ENCODE measurements around the gene TRPV4. TPM values are rescaled to one million over a fixed set of nuclear protein-coding genes. Genes with fewer than 3 reads are reported as not detected.
A peak's percentile ranks its signal among the peaks of the same experiment; 100 is the strongest.

The TRPV4 gene
- total RNA-seq = not detected

- peaks cover 4% of the 10 kb centered on the region for H3K4me1 Mint-ChIP-seq (ENCODE audit: low read depth)
- no peaks in the 10 kb centered on the region for H3K9me3 Mint-ChIP-seq
- H3K4me3 Mint-ChIP-seq = no peak within 1 kb of the TSS
- H3K27me3 Mint-ChIP-seq (ENCODE audit: low read depth) = peaks cover 47% of the 10 kb centered on the region
- no peak for ATAC-seq
- DNase-seq = no peak
- H3K36me3 Mint-ChIP-seq (ENCODE audit: insufficient read depth) = no peaks in the 10 kb centered on the region
Observed at GRCh38 chr12:109833307-109834189, at the start of gene TRPV4. Gene TRPV4 (minus strand): TSS chr12:109833398. CDS start chr12:109814796, 18,602 bp downstream.

GRCh38 chr12:109881752-109882151 lies 48.6 kb upstream of the TRPV4 start:
- Mint-ChIP-seq H3K9me3 (no peaks in the 10 kb centered on the region), H3K27me3 (ENCODE audit: low read depth) (no peaks in the 10 kb centered on the region), H3K36me3 (ENCODE audit: insufficient read depth) (no peaks in the 10 kb centered on the region), H3K4me3 (peak overlapping the region; percentile 84), H3K4me1 (ENCODE audit: low read depth) (peaks cover 41% of the 10 kb centered on the region)
- no peak for DNase-seq
- ATAC-seq = no peak

DNA sequence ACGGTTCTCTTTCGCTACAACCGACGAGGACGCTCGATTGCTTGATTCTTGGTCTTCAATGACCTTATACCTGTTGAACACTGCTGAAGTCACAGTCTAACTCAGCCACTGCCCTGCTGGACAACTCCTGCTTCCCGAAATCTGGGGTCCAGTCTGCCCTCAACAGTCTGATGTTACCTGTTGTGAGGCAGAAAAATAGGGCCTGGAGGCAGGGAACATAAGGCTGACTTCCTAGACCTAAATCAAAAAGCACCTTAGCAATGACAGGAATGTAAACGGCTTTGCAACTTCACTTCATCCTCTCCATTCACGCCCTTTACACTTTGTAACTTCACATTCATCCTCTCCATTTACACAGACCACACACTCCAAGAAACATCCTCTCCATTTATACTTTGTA lies 47.7 kb upstream of the TRPV4 start:
- H3K4me3 Mint-ChIP-seq = peak overlapping the region; percentile 84
- H3K36me3 Mint-ChIP-seq (ENCODE audit: insufficient read depth) = no peaks in the 10 kb centered on the region
- H3K9me3 Mint-ChIP-seq = no peaks in the 10 kb centered on the region
- ATAC-seq (no peak), DNase-seq (no peak)
- H3K4me1 Mint-ChIP-seq (ENCODE audit: low read depth) = peaks cover 46% of the 10 kb centered on the region
- no peaks in the 10 kb centered on the region for H3K27me3 Mint-ChIP-seq (ENCODE audit: low read depth)

GRCh38 chr12:109880043-109880931 lies 47.1 kb upstream of the TRPV4 start, which contains the start of gene GLTP:
Gene GLTP (minus strand): TSS chr12:109880541. CDS start chr12:109880374, 167 bp downstream.
- peaks cover 52% of the 10 kb centered on the region for H3K4me1 Mint-ChIP-seq (ENCODE audit: low read depth)
- no peaks in the 10 kb centered on the region for H3K27me3 Mint-ChIP-seq (ENCODE audit: low read depth)
- peaks cover 2% of the 10 kb centered on the region for H3K36me3 Mint-ChIP-seq (ENCODE audit: insufficient read depth)
- H3K4me3 Mint-ChIP-seq = peak within 1 kb of the TSS; percentile 96
- ATAC-seq (peak; percentile 97 to 98), DNase-seq (peak; percentile 87)
- no peaks in the 10 kb centered on the region for H3K9me3 Mint-ChIP-seq

DNA sequence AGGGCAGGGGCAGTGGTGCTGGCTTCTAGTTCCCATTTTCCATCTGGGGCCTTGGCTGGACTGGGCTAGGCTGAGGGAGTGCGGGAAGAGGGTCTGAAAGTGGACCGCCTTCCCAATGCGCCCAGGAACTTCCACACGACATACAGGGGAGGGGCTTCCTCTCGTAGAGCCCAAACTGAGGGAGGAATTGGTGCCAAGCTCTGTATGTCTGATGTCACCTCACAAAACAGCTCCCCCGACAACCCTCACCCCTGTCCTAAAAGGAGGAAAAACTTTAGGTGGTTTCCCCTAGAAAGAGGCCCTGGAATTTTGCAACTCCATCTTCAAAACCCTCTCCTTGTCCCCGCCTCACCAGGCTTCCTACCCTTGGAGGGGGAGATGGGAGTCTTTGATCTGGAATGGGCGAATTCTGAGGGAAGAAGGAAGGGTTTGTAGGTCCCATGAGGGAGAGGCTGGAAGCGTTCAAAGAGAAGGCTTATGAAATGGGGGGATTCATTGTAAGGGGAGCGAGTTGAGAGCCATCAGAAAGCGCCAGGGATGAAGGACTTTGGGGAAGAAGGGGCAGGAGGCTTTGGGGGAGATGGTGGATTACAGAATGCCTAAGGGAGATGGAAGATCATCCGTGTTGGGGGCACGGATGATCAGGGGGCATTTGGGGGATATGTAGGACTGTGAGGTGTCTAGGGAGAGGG lies 46.3 kb upstream of the TRPV4 start:
- Mint-ChIP-seq H3K36me3 (ENCODE audit: insufficient read depth) (peaks cover 2% of the 10 kb centered on the region), H3K4me1 (ENCODE audit: low read depth) (peaks cover 58% of the 10 kb centered on the region), H3K27me3 (ENCODE audit: low read depth) (no peaks in the 10 kb centered on the region), H3K9me3 (no peaks in the 10 kb centered on the region), H3K4me3 (peak overlapping the region; percentile 96)
- ATAC-seq = no peak
- no peak for DNase-seq

DNA sequence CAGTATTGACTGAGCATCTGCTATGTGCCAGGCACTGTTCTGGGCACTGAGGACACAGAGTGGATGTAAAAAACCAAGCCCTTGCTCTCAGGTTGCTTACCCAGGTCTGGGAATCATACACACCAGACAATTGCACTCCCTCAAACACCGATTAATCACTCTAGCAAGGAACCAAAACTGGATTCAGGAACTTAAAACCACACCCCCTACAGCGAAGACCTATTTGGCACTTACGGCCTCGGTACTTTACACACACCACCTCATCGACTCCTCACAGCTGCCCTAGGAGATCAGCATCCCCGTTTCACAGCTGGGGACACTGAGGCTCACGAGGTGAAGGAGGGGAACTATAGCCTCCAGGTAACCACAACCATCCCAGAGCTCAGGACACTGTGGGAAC lies 45.6 kb upstream of the TRPV4 start:
- H3K36me3 Mint-ChIP-seq (ENCODE audit: insufficient read depth) = peaks cover 2% of the 10 kb centered on the region
- no peak for DNase-seq
- peaks cover 58% of the 10 kb centered on the region for H3K4me1 Mint-ChIP-seq (ENCODE audit: low read depth)
- no peaks in the 10 kb centered on the region for H3K27me3 Mint-ChIP-seq (ENCODE audit: low read depth)
- ATAC-seq = no peak
- no peaks in the 10 kb centered on the region for H3K9me3 Mint-ChIP-seq
- peak overlapping the region; percentile 96 for H3K4me3 Mint-ChIP-seq

DNA sequence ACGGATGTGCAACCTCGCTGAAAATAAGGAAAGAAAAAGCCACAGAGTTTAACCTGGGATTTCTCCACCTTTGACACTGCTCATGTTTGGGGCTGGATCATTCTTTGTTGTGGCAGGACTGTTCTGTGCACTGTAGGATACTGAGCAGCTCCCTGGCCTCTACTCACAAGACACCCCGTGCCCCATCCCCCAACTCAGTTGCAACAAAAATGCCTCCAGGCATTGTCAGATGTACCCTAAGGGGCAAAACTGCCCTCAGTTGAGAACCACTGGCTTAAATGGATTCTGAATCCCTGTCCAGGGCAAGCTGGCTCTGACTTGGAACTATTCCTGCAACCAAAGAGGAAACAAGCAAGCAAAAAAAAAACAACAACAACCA lies 45.0 kb upstream of the TRPV4 start:
- Mint-ChIP-seq H3K4me3 (peak overlapping the region; percentile 96), H3K36me3 (ENCODE audit: insufficient read depth) (peaks cover 2% of the 10 kb centered on the region), H3K27me3 (ENCODE audit: low read depth) (no peaks in the 10 kb centered on the region), H3K4me1 (ENCODE audit: low read depth) (peaks cover 58% of the 10 kb centered on the region), H3K9me3 (no peaks in the 10 kb centered on the region)
- DNase-seq (no peak), ATAC-seq (no peak)

- DNase-seq (no peak), ATAC-seq (no peak)
- Mint-ChIP-seq H3K4me1 (ENCODE audit: low read depth) (peaks cover 58% of the 10 kb centered on the region), H3K9me3 (no peaks in the 10 kb centered on the region), H3K4me3 (peak overlapping the region; percentile 47), H3K27me3 (ENCODE audit: low read depth) (no peaks in the 10 kb centered on the region), H3K36me3 (ENCODE audit: insufficient read depth) (peaks cover 5% of the 10 kb centered on the region)
Observed at GRCh38 chr12:109877504-109878246, 44.5 kb upstream of the TRPV4 start.

DNA sequence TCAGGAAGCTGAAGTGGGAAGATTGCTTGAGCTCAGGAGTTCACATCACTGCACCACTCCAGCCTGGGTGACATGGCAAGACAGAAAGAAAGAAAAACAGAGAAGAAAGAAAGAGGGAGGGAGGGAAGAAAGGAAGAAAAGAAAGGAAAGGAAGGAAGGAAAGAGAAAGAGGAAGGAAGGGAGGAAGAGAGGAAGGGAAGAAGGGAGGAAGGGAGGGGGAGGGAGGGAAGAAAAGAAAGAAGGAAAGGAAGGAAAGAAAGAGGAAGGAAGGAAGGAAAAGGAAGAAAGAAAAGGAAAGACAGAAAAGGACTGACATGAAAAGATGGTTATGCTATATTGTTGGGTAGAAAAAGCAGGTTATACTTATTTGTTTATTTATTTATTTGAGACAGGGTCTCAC lies 43.2 kb upstream of the TRPV4 start:
- Mint-ChIP-seq H3K4me3 (no peak overlapping the region), H3K36me3 (ENCODE audit: insufficient read depth) (peaks cover 8% of the 10 kb centered on the region), H3K27me3 (ENCODE audit: low read depth) (no peaks in the 10 kb centered on the region), H3K9me3 (no peaks in the 10 kb centered on the region), H3K4me1 (ENCODE audit: low read depth) (peaks cover 59% of the 10 kb centered on the region)
- DNase-seq = no peak
- ATAC-seq = no peak

- Mint-ChIP-seq H3K4me1 (ENCODE audit: low read depth) (peaks cover 54% of the 10 kb centered on the region), H3K27me3 (ENCODE audit: low read depth) (no peaks in the 10 kb centered on the region), H3K9me3 (no peaks in the 10 kb centered on the region), H3K4me3 (no peak overlapping the region), H3K36me3 (ENCODE audit: insufficient read depth) (peaks cover 8% of the 10 kb centered on the region)
- DNase-seq (no peak), ATAC-seq (no peak)
Observed at GRCh38 chr12:109875572-109876131, 42.5 kb upstream of the TRPV4 start.

DNA sequence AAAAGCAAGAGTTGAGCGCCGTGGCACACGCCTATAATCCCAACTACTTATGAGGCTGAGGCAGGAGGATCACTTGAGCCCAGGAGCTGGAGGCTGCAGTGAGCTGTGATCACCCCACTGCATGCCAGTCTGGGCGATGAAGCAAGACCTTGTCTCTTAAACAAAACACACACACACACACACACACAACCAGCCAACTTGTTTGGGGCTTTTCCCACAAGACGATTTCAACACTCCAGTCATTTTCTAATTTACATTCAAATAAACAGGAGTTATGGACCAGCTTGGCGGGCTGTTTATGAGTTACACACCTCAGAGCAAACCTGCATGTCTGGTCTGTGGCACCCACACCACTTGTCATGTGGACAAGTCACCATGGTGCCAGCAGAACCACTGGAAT lies 40.5 kb upstream of the TRPV4 start:
- H3K36me3 Mint-ChIP-seq (ENCODE audit: insufficient read depth) = peaks cover 10% of the 10 kb centered on the region
- H3K27me3 Mint-ChIP-seq (ENCODE audit: low read depth) = no peaks in the 10 kb centered on the region
- no peak for ATAC-seq
- no peak for DNase-seq
- no peaks in the 10 kb centered on the region for H3K9me3 Mint-ChIP-seq
- peaks cover 41% of the 10 kb centered on the region for H3K4me1 Mint-ChIP-seq (ENCODE audit: low read depth)
- H3K4me3 Mint-ChIP-seq = no peak overlapping the region

GRCh38 chr12:109871668-109872314 lies 38.6 kb upstream of the TRPV4 start:
- peaks cover 24% of the 10 kb centered on the region for H3K4me1 Mint-ChIP-seq (ENCODE audit: low read depth)
- no peaks in the 10 kb centered on the region for H3K9me3 Mint-ChIP-seq
- H3K36me3 Mint-ChIP-seq (ENCODE audit: insufficient read depth) = peaks cover 15% of the 10 kb centered on the region
- no peak for DNase-seq
- ATAC-seq = no peak
- H3K4me3 Mint-ChIP-seq = no peak overlapping the region
- no peaks in the 10 kb centered on the region for H3K27me3 Mint-ChIP-seq (ENCODE audit: low read depth)

DNA sequence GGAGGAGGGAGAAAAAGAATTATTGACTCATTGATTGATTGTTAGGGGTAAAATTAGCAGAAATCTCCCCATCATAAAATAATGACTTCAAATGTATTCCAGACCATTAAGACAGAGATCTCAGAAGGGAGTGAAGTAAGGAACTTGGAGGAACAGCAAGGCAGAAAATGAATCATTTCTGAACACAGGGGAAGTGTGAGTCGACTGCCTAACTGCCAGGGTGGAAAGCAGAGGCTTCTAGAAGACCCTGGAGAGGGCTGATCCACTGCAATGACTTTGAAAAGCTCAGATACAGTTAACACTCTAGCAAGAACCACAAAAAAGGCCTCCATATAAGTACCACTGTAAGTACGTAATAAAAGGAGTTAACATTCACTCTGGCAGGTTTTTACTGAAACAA lies 37.5 kb upstream of the TRPV4 start:
- H3K9me3 Mint-ChIP-seq = no peaks in the 10 kb centered on the region
- peaks cover 15% of the 10 kb centered on the region for H3K36me3 Mint-ChIP-seq (ENCODE audit: insufficient read depth)
- peaks cover 21% of the 10 kb centered on the region for H3K4me1 Mint-ChIP-seq (ENCODE audit: low read depth)
- H3K27me3 Mint-ChIP-seq (ENCODE audit: low read depth) = no peaks in the 10 kb centered on the region
- no peak overlapping the region for H3K4me3 Mint-ChIP-seq
- DNase-seq (no peak), ATAC-seq (no peak)

Measured in activated T-cell treated with anti-CD3 and anti-CD28 coated beads, Interleukin-2, amount 50 U/mL, for 4 hours (primary cell).